K562 (cell line): ENCODE data around the gene CYP11A1. TPM values are rescaled to one million over a fixed set of nuclear protein-coding genes. Genes with fewer than 3 reads are reported as not detected.

ENCODE experiments used
- CREM ChIP-seq: IDR thresholded peaks from 2 replicates; pipeline ENCODE4 v1.6.1; 2014; ENCODE audit warnings: antibody characterized with exemption, low read depth
- CTCF ChIP-seq, 3 experiments: IDR thresholded peaks in 2 of 3; conservative IDR thresholded peaks in 1 of 3; 2 replicates each; pipeline ENCODE4 v1.5.1; 2011 to 2012; ENCODE audit warnings: low read length in 3 of 3, mild to moderate bottlenecking in 3 of 3, control low read depth in 2 of 3, improper control_type of control experiment in 1 of 3, inconsistent platforms in 1 of 3, low read depth in 1 of 3, mixed read lengths in 1 of 3, moderate library complexity in 1 of 3; ENCODE audit not compliant: insufficient read depth in 2 of 3
- DDX20 ChIP-seq: fragments of 450-650 bp; IDR thresholded peaks from 2 replicates; pipeline ENCODE4 v1.6.1; 2016; ENCODE audit warnings: missing genetic modification characterization, low read depth, mild to moderate bottlenecking, missing compliant biosample characterization, moderate library complexity
- ETV5 ChIP-seq: sonication (generic); formaldehyde crosslinking; IDR thresholded peaks from 2 replicates; pipeline ENCODE4 v1.4.0; 2020; ENCODE audit warnings: low read depth, mild to moderate bottlenecking, missing genetic modification reagents
- GTF2B ChIP-seq: IDR thresholded peaks from 2 replicates; pipeline ENCODE4 v1.6.1; 2011; ENCODE audit not compliant: insufficient read length; ENCODE audit errors: extremely low read depth
- JUND ChIP-seq, 2 experiments: IDR thresholded peaks; 2 replicates in 1 of 2; 3 replicates in 1 of 2; pipeline ENCODE4 v1.6.1; 2011; ENCODE audit warnings: borderline replicate concordance in 2 of 2, low read depth in 2 of 2, low read length in 2 of 2, improper control_type of control experiment in 1 of 2, missing biosample characterization in 1 of 2, missing genetic modification characterization in 1 of 2, missing genetic modification reagents in 1 of 2
- KLF13 ChIP-seq: fragments of 450-650 bp; IDR thresholded peaks from 2 replicates; pipeline ENCODE4 v1.6.1; 2016; ENCODE audit warnings: missing genetic modification characterization, low read depth, mild to moderate bottlenecking, missing compliant biosample characterization, moderate library complexity, borderline replicate concordance
- NUFIP1 ChIP-seq: fragments of 450-650 bp; IDR thresholded peaks from 2 replicates; pipeline ENCODE4 v1.6.1; 2018; ENCODE audit not compliant: partially characterized antibody
- SIN3A ChIP-seq, 2 experiments: fragments of 150-350 bp in 1 of 2; IDR thresholded peaks; 2 replicates each; pipeline ENCODE4 v1.6.1; 2011 to 2016; ENCODE audit warnings: borderline replicate concordance in 2 of 2, low read depth in 2 of 2, low read length in 2 of 2, mild to moderate bottlenecking in 2 of 2, moderate library complexity in 2 of 2; ENCODE audit not compliant: control insufficient read depth in 1 of 2
- U2AF2 ChIP-seq: fragments of 200-400 bp; formaldehyde crosslinking; optimal IDR thresholded peaks from 2 replicates; pipeline ENCODE3; 2017; ENCODE audit warnings: low read depth, mild to moderate bottlenecking, low read length
- VEZF1 ChIP-seq: fragments of 200-800 bp; sonication (Bioruptor generic); IDR thresholded peaks from 2 replicates; pipeline ENCODE4 v1.6.1; 2017; ENCODE audit warnings: missing genetic modification characterization, missing compliant biosample characterization
- ZKSCAN1 ChIP-seq: fragments of 150-350 bp; IDR thresholded peaks from 2 replicates; pipeline ENCODE4 v1.6.1; 2016; ENCODE audit warnings: low read depth, low read length
- ZNF165 ChIP-seq: fragments of 250-450 bp; sonication (Bioruptor Pico); IDR thresholded peaks from 2 replicates; pipeline ENCODE4 v1.4.0; 2020; ENCODE audit warnings: borderline replicate concordance
- ZNF41 ChIP-seq: fragments of 250-450 bp; sonication (Bioruptor Pico); conservative IDR thresholded peaks from 2 replicates; pipeline ENCODE4 v1.4.0; 2020; ENCODE audit warnings: mild to moderate bottlenecking
- polyA plus RNA-seq, 8 experiments: library from polyadenylated mRNA; depleted of rRNA in 4 of 8; stranded (reverse) in 5 of 8; unstranded in 3 of 8; fragments of >200 nt; fragmentation: Nextera tagmentation in 2 of 8; fragmentation: Illumina TruSeq in 1 of 8; extraction: Ambion mirVana in 2 of 8; extraction: Trizol in 1 of 8; gene quantifications; 2 replicates each; pipeline versions ENCODE4 v1.2.1 to v1.2.3, GENCODE V29; 2011 to 2014; ENCODE audit warnings: inconsistent platforms in 1 of 8, missing spikeins in 1 of 8
- total RNA-seq, 7 experiments: library from RNA; depleted of rRNA in 6 of 7; stranded (reverse); fragments of >200 nt in 6 of 7; fragmentation: Illumina TruSeq in 2 of 7; extraction: Trizol in 2 of 7; gene quantifications; 2 replicates each; pipeline versions ENCODE4 v1.2.1 to v1.2.3, GENCODE V29; 2011 to 2021; ENCODE audit warnings: low replicate concordance in 1 of 7

The CYP11A1 gene
- total and polyA plus RNA-seq, 9 of the 15 experiments (the other 6 are each of a cell fraction or from before 2014, with no cell fraction given): 0.06 to 0.24 (median 0.10) TPM; not detected in 4

GRCh38 chr15:74307827-74308811, 59.3 kb downstream of the CYP11A1 start (continued):
- TF ChIP-seq ETV5 (CRISPR knock-in tag) (no peak), JUND (IDR thresholded peaks at IDR 0.05; ENCODE audit: borderline replicate concordance, low read depth, low read length) (no peak), JUND (tag; IDR thresholded peaks at IDR 0.05; ENCODE audit: borderline replicate concordance, low read depth, low read length) (no peak), CREM (0 out of 2 replicates have a peak, but pooled peaks have one; percentile 8), ZKSCAN1 (no peak), NUFIP1 (no peak), U2AF2 (no peak), VEZF1 (CRISPR knock-in tag) (peak; percentile 72), CTCF (IDR thresholded peaks at IDR 0.05 in 2 of 3, conservative IDR thresholded peaks at IDR 0.05 in 1 of 3; ENCODE audit: insufficient read depth in 2 of 3, low read depth in 1 of 3, low read length in 3 of 3) (peak; percentile 40 to 49 (median 48); a peak in 5 of 6 replicates), ZNF41 (CRISPR knock-in tag) (no peak), ZNF165 (no peak), KLF13 (tag) (no peak), GTF2B (no peak), SIN3A (IDR thresholded peaks at IDR 0.05; ENCODE audit: borderline replicate concordance in 2 of 2, control insufficient read depth in 1 of 2, low read depth in 2 of 2, low read length in 2 of 2) (no peak), DDX20 (tag) (no peak)
- TF ChIP-seq, all 486 proteins: peak for 4
